ES-I3 (cell line): Measurements from ENCODE around the gene RUNDC3A.

Experiments used
- H3K36me3 ChIP-seq: 2 replicates; pipeline ENCODE4 v1.6.1; 2013; ENCODE audit warnings: mild to moderate bottlenecking, low read length, control low read depth, moderate library complexity; ENCODE audit not compliant: insufficient read depth
- H3K4me1 ChIP-seq: 2 replicates; pipeline ENCODE4 v1.6.1; 2013; ENCODE audit warnings: mild to moderate bottlenecking, control low read depth, low read length; ENCODE audit not compliant: insufficient read depth
- H3K9ac ChIP-seq: 2 replicates; pipeline ENCODE4 v1.6.1; 2013; ENCODE audit warnings: low read depth, mild to moderate bottlenecking, low read length, moderate library complexity
- H3K9me3 ChIP-seq: 2 replicates; pipeline ENCODE4 v1.6.1; 2013; ENCODE audit warnings: mild to moderate bottlenecking, low read length, moderate library complexity; ENCODE audit not compliant: control insufficient read depth, insufficient read depth

The RUNDC3A gene

DNA sequence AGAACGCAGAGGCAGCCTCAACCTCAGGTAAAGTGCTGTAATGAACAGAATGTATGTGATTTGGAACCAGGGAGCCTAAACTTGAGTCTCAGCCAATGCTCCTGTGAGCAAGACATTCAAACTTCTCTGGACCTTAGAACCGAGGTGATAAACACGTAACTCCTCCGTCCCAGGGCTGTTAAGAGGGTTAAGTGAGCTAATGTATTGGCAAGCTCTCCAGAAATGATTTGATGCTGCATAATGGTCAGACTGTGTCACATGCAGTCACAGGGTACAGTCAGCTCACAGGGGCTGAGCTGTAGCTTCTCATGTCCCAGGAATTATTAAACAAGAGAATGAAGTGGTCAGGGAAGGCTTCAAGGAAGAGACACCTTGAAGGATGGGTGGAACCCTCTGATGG lies 30.4 kb upstream of the RUNDC3A start:
- Histone ChIP-seq H3K4me1 (peaks cover 24% of the 10 kb centered on the region), H3K9me3 (no peaks in the 10 kb centered on the region), H3K36me3 (no peaks in the 10 kb centered on the region), H3K9ac (no peak overlapping the region)

GRCh38 chr17:44279346-44279665 lies 29.1 kb upstream of the RUNDC3A start:
- Histone ChIP-seq H3K9ac (no peak overlapping the region), H3K36me3 (no peaks in the 10 kb centered on the region), H3K9me3 (no peaks in the 10 kb centered on the region)

DNA sequence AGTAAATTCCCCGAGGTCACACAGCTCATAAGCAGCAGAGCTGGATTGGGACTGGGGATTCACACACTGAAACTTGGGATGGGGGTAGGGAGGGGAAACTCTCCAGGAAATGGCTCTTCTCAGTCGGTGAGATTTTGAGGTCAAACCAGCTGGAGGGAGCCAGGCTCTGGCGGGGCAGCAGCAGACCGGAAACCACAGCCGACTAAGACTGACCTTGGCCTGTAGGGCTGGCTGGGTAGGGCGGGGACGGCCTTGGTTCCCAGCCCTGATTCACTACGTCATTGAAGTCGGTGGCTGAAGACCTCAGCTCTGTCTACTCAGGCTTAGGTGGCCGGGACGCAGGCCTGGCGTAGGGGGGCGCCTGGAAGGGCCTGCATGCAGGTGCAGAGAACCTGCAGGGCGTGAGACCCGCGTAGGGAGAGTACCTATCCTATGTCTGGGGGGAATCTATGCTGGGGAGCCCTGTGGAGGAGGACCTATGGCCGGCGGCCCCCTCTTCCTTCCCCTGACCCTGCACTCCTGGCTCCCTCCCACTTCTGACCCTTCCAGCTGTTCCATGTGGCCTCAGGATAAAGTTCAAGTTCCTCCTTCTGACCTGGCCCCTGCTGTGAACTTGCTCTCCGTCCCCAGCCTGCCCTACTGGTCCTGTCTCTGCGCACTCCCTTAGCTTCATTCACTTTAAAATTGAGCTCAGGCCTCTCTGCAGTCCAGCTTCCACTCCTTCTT lies 28.6 kb upstream of the RUNDC3A start:
- Histone ChIP-seq H3K9me3 (no peaks in the 10 kb centered on the region), H3K4me1 (peaks cover 13% of the 10 kb centered on the region), H3K36me3 (no peaks in the 10 kb centered on the region), H3K9ac (no peak overlapping the region)

More at GRCh38 chr17:44279346-44279665, 29.1 kb upstream of the RUNDC3A start:
- peaks cover 13% of the 10 kb centered on the region for H3K4me1 ChIP-seq

- Histone ChIP-seq H3K36me3 (no peaks in the 10 kb centered on the region), H3K9ac (no peak overlapping the region), H3K4me1 (peaks cover 13% of the 10 kb centered on the region)
Observed at GRCh38 chr17:44280392-44280937, 27.9 kb upstream of the RUNDC3A start.

GRCh38 chr17:44281570-44281969 lies 26.8 kb upstream of the RUNDC3A start:
- H3K9ac ChIP-seq: no peak overlapping the region
- H3K36me3 ChIP-seq: no peaks in the 10 kb centered on the region
- H3K4me1 ChIP-seq: peaks cover 13% of the 10 kb centered on the region

More at GRCh38 chr17:44280392-44280937, 27.9 kb upstream of the RUNDC3A start:
- no peaks in the 10 kb centered on the region for H3K9me3 ChIP-seq

GRCh38 chr17:44282264-44282663 lies 26.1 kb upstream of the RUNDC3A start:
- no peaks in the 10 kb centered on the region for H3K36me3 ChIP-seq

More at GRCh38 chr17:44281570-44281969, 26.8 kb upstream of the RUNDC3A start:
- H3K9me3 ChIP-seq: no peaks in the 10 kb centered on the region

GRCh38 chr17:44283344-44284023 lies 24.9 kb upstream of the RUNDC3A start:
- Histone ChIP-seq H3K4me1 (peaks cover 13% of the 10 kb centered on the region), H3K36me3 (no peaks in the 10 kb centered on the region), H3K9ac (no peak overlapping the region), H3K9me3 (no peaks in the 10 kb centered on the region)

More at GRCh38 chr17:44282264-44282663, 26.1 kb upstream of the RUNDC3A start:
- H3K4me1 ChIP-seq: peaks cover 13% of the 10 kb centered on the region
- H3K9me3 ChIP-seq: no peaks in the 10 kb centered on the region
- no peak overlapping the region for H3K9ac ChIP-seq

GRCh38 chr17:44284024-44284400 lies 24.4 kb upstream of the RUNDC3A start:
- Histone ChIP-seq H3K36me3 (no peaks in the 10 kb centered on the region), H3K9me3 (no peaks in the 10 kb centered on the region)

GRCh38 chr17:44287651-44288050 lies 20.8 kb upstream of the RUNDC3A start:
- Histone ChIP-seq H3K4me1 (no peaks in the 10 kb centered on the region), H3K9ac (no peak overlapping the region), H3K36me3 (no peaks in the 10 kb centered on the region), H3K9me3 (no peaks in the 10 kb centered on the region)

More at GRCh38 chr17:44284024-44284400, 24.4 kb upstream of the RUNDC3A start:
- Histone ChIP-seq H3K4me1 (peaks cover 13% of the 10 kb centered on the region), H3K9ac (no peak overlapping the region)

- Histone ChIP-seq H3K9me3 (no peaks in the 10 kb centered on the region), H3K4me1 (no peaks in the 10 kb centered on the region)
Observed at GRCh38 chr17:44293509-44294226, 14.7 kb upstream of the RUNDC3A start.

DNA sequence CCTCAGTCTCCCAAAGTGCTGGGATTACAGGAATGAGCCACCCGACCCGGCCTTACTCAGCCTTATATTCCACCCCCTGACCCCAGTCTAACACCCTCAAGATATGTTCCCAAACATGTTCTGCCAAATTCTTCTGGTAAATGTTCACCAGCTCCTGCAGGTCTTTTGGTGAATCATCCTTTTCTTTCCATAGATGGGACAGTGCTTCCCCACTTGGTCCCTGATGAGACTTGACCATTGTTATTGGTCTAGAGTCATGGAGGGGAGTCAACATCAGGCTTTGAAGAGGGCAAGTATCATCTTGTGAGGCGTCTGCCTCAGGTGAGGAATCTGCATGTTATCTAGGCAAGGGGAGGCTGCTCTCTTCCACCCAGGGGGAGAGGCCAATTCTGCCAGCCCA lies 10.4 kb upstream of the RUNDC3A start:
- H3K9ac ChIP-seq: no peak overlapping the region
- H3K9me3 ChIP-seq: no peaks in the 10 kb centered on the region
- no peaks in the 10 kb centered on the region for H3K36me3 ChIP-seq
- no peaks in the 10 kb centered on the region for H3K4me1 ChIP-seq

More at GRCh38 chr17:44293509-44294226, 14.7 kb upstream of the RUNDC3A start:
- Histone ChIP-seq H3K36me3 (no peaks in the 10 kb centered on the region), H3K9ac (no peak overlapping the region)

GRCh38 chr17:44304651-44305050 lies 3.8 kb upstream of the RUNDC3A start:
- Histone ChIP-seq H3K36me3 (no peaks in the 10 kb centered on the region), H3K9ac (no peak overlapping the region)

GRCh38 chr17:44307387-44308186 lies 814 bp upstream of the RUNDC3A start:
- Histone ChIP-seq H3K9me3 (no peaks in the 10 kb centered on the region), H3K4me1 (peaks cover 23% of the 10 kb centered on the region), H3K36me3 (no peaks in the 10 kb centered on the region), H3K9ac (peak overlapping the region; percentile 51)

More at GRCh38 chr17:44304651-44305050, 3.8 kb upstream of the RUNDC3A start:
- Histone ChIP-seq H3K9me3 (no peaks in the 10 kb centered on the region), H3K4me1 (peaks cover 6% of the 10 kb centered on the region; the same call in 1 of the 2 replicates)

- Histone ChIP-seq H3K36me3 (no peaks in the 10 kb centered on the region), H3K9me3 (no peaks in the 10 kb centered on the region), H3K4me1 (peaks cover 26% of the 10 kb centered on the region), H3K9ac (peak overlapping the region; percentile 51; the same call in 1 of the 2 replicates)
Observed at GRCh38 chr17:44308865-44309264, 464 bp downstream of the RUNDC3A start.
